CD14-positive monocyte (primary cell): ENCODE results near the gene BARHL1. TPM values are rescaled to one million over a fixed set of nuclear protein-coding genes. Genes with fewer than 3 reads are reported as not detected.

ENCODE experiments used
- DNase-seq, 3 donors: peaks; one replicate each; pipeline ENCODE4 v3.0.0-alpha.2; 2011 to 2022
- H2AFZ ChIP-seq: 2 replicates; pipeline ENCODE4 v1.6.0; 2012; ENCODE audit warnings: mild to moderate bottlenecking, low read depth, low read length, inconsistent platforms; ENCODE audit not compliant: insufficient read depth, poor library complexity, severe bottlenecking
- H3K27ac ChIP-seq, 2 donors: 1 replicate in 1 of 2; 2 replicates in 1 of 2; pipeline ENCODE4 v1.5.1; 2012 to 2013; ENCODE audit warnings: low read length in 2 of 2, control low read depth in 1 of 2, inconsistent platforms in 1 of 2, low read depth in 1 of 2, mild to moderate bottlenecking in 1 of 2
- H3K27me3 ChIP-seq, 2 donors: one replicate each; pipeline versions ENCODE4 v1.6.0 to v1.6.1; 2011 to 2013; ENCODE audit warnings: low read length in 2 of 2; ENCODE audit not compliant: control insufficient read depth in 2 of 2, insufficient read depth in 2 of 2
- H3K36me3 ChIP-seq, 2 donors: replicated peaks in 1 of 2; 1 replicate in 1 of 2; 2 replicates in 1 of 2; pipeline versions ENCODE4 v1.5.1 to v1.6.1; 2012 to 2013; ENCODE audit warnings: low read length in 2 of 2, control low read depth in 1 of 2, inconsistent platforms in 1 of 2, mild to moderate bottlenecking in 1 of 2; ENCODE audit not compliant: insufficient read depth in 2 of 2, control insufficient read depth in 1 of 2
- H3K4me1 ChIP-seq, 2 donors: 1 replicate in 1 of 2; 2 replicates in 1 of 2; pipeline versions ENCODE4 v1.5.1 to v1.6.1; 2012 to 2013; ENCODE audit warnings: low read length in 2 of 2, control low read depth in 1 of 2, inconsistent platforms in 1 of 2, mild to moderate bottlenecking in 1 of 2, moderate library complexity in 1 of 2; ENCODE audit not compliant: insufficient read depth in 2 of 2, control insufficient read depth in 1 of 2
- H3K4me2 ChIP-seq: replicated peaks from 2 replicates; pipeline ENCODE3; 2012; ENCODE audit warnings: low read length, moderate library complexity, mild to moderate bottlenecking; ENCODE audit not compliant: poor library complexity, severe bottlenecking; ENCODE audit errors: extremely low read depth
- H3K4me3 ChIP-seq, 3 experiments: fragments of 200-600 bp in 1 of 3; sonication (generic) in 1 of 3; replicated peaks in 1 of 3; 1 replicate in 2 of 3; 2 replicates in 1 of 3; pipeline ENCODE4 v1.5.1; 2011 to 2013; ENCODE audit warnings: low read length in 3 of 3, mild to moderate bottlenecking in 3 of 3, control low read depth in 2 of 3, low read depth in 2 of 3, inconsistent platforms in 1 of 3, moderate library complexity in 1 of 3
- H3K79me2 ChIP-seq: 2 replicates; pipeline ENCODE4 v1.6.0; 2012; ENCODE audit warnings: mild to moderate bottlenecking, control low read depth, inconsistent platforms, low read length, moderate library complexity; ENCODE audit not compliant: insufficient read depth
- H3K9ac ChIP-seq: 2 replicates; pipeline ENCODE4 v1.6.0; 2017; ENCODE audit warnings: low read length, mild to moderate bottlenecking; ENCODE audit not compliant: insufficient read depth, poor library complexity, severe bottlenecking
- H3K9me3 ChIP-seq, 2 donors: replicated peaks in 1 of 2; 1 replicate in 1 of 2; 2 replicates in 1 of 2; pipeline versions ENCODE4 v1.5.1 to v1.6.1; 2012 to 2013; ENCODE audit warnings: low read length in 2 of 2, control low read depth in 1 of 2; ENCODE audit not compliant: control insufficient read depth in 1 of 2, insufficient read depth in 1 of 2
- H4K20me1 ChIP-seq: 2 replicates; pipeline ENCODE4 v1.6.0; 2012; ENCODE audit warnings: mild to moderate bottlenecking, low read length, control low read depth, moderate library complexity; ENCODE audit not compliant: insufficient read depth
- H3K27ac Mint-ChIP-seq, 7 donors: one replicate each; pipeline ENCODE4 v1.8.0; 2020; ENCODE audit warnings: mild to moderate bottlenecking in 7 of 7, mixed read lengths in 7 of 7, moderate library complexity in 6 of 7, inconsistent platforms in 2 of 7
- H3K27me3 Mint-ChIP-seq, 3 donors: one replicate each; pipeline ENCODE4 v1.8.0; 2021 to 2022; ENCODE audit warnings: low read depth in 3 of 3, mild to moderate bottlenecking in 3 of 3, mixed read lengths in 3 of 3, moderate library complexity in 3 of 3, inconsistent platforms in 1 of 3
- H3K36me3 Mint-ChIP-seq, 2 donors: one replicate each; pipeline ENCODE4 v1.8.0; 2020; ENCODE audit warnings: mixed read lengths in 2 of 2, inconsistent platforms in 1 of 2, mild to moderate bottlenecking in 1 of 2
- H3K4me1 Mint-ChIP-seq: one replicate; pipeline ENCODE4 v1.8.0; 2020; ENCODE audit warnings: mild to moderate bottlenecking, mixed read lengths
- H3K4me3 Mint-ChIP-seq, 2 donors: one replicate each; pipeline ENCODE4 v1.8.0; 2020; ENCODE audit warnings: mild to moderate bottlenecking in 2 of 2, mixed read lengths in 2 of 2, moderate library complexity in 1 of 2
- H3K9me3 Mint-ChIP-seq, 7 donors: one replicate each; pipeline ENCODE4 v1.8.0; 2020 to 2022; ENCODE audit warnings: mixed read lengths in 7 of 7, mild to moderate bottlenecking in 6 of 7, moderate library complexity in 6 of 7, inconsistent platforms in 2 of 7
- WGBS: methylation state at CpG from one replicate; pipeline ENCODE4 v1.1.5; 2013; ENCODE audit warnings: missing lambda C conversion rate; ENCODE audit not compliant: insufficient coverage; 5-methylcytosine and 5-hydroxymethylcytosine counted together
- intact Hi-C, 2 donors: fragments of 100-400 bp; cut with micrococcal nuclease; formaldehyde crosslinking; loops; one replicate each; pipeline versions ENCODE4 v1.15.0 to v1.15.1; 2023
- polyA plus RNA-seq, 3 donors: library from polyadenylated mRNA; depleted of rRNA in 1 of 3; unstranded in 2 of 3; stranded (reverse) in 1 of 3; fragments of 300-500 nt in 2 of 3; fragments of >200 nt in 1 of 3; fragmentation: Illumina TruSeq in 2 of 3; gene quantifications; 1 replicate in 2 of 3; 2 replicates in 1 of 3; pipeline ENCODE4 v1.2.3, GENCODE V29; 2012 to 2021
- TF ChIP-seq, protein P1 (sequence below): fragments of 200-600 bp; IDR thresholded peaks from one replicate; pipeline ENCODE4 v1.8.0; 2022; ENCODE audit warnings: antibody characterized with exemption, mild to moderate bottlenecking

The BARHL1 gene
- polyA plus RNA-seq, 3 donors, result not detected

DNA sequence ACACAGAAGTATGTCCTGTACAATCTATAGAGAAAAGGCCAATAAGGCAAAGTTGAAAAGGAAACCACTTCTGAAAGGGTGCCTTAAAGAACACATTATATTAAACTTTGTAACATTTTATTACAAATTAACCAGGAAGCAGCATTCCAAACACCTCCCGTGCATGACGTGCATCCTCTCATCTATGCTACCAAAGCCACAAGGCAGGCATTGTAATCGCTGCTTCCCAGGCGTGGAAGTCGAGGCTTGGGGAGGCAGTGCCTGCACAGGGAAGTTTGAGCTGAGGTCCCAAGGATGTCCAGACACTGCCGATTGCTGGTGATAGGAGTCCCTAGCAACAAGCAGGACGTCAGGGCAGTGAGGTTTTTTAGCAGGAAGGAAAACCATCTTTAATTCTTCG is 44.3 kb upstream of the BARHL1 start:
- 85% methylated on average over 8 of the region's 8 CpGs for WGBS
- Histone ChIP-seq H3K4me2 (no peak overlapping the region), H3K27me3 (no peaks in the 10 kb centered on the region), H3K36me3 (no peaks in the 10 kb centered on the region), H3K4me3 (no peak overlapping the region), H4K20me1 (no peaks in the 10 kb centered on the region), H3K9me3 (peaks cover 0 to 3% of the 10 kb centered on the region in 2 donors), H3K4me1 (no peaks in the 10 kb centered on the region), H3K27ac (no peak overlapping the region), H2AFZ (no peak overlapping the region), H3K9ac (no peak overlapping the region), H3K79me2 (no peaks in the 10 kb centered on the region)
- H3K4me1 Mint-ChIP-seq, result no peaks in the 10 kb centered on the region
- no peak for DNase-seq
- no peak overlapping the region for H3K27ac Mint-ChIP-seq
- no peaks in the 10 kb centered on the region for H3K36me3 Mint-ChIP-seq
- H3K9me3 Mint-ChIP-seq, result peaks cover 0 to 21% (median 10%) of the 10 kb centered on the region in 7 donors
- H3K27me3 Mint-ChIP-seq, result peaks cover 2 to 19% (median 5%) of the 10 kb centered on the region in 3 donors
- intact Hi-C loops, result no loop called here
- H3K4me3 Mint-ChIP-seq, result no peak overlapping the region
- TF ChIP-seq, protein P1, sequence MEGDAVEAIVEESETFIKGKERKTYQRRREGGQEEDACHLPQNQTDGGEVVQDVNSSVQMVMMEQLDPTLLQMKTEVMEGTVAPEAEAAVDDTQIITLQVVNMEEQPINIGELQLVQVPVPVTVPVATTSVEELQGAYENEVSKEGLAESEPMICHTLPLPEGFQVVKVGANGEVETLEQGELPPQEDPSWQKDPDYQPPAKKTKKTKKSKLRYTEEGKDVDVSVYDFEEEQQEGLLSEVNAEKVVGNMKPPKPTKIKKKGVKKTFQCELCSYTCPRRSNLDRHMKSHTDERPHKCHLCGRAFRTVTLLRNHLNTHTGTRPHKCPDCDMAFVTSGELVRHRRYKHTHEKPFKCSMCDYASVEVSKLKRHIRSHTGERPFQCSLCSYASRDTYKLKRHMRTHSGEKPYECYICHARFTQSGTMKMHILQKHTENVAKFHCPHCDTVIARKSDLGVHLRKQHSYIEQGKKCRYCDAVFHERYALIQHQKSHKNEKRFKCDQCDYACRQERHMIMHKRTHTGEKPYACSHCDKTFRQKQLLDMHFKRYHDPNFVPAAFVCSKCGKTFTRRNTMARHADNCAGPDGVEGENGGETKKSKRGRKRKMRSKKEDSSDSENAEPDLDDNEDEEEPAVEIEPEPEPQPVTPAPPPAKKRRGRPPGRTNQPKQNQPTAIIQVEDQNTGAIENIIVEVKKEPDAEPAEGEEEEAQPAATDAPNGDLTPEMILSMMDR, result no peak

- Histone ChIP-seq H3K79me2 (no peaks in the 10 kb centered on the region), H3K4me1 (no peaks in the 10 kb centered on the region), H4K20me1 (no peaks in the 10 kb centered on the region), H3K27ac (no peak overlapping the region), H3K9me3 (peaks cover 0 to 3% of the 10 kb centered on the region in 2 donors), H2AFZ (no peak overlapping the region), H3K27me3 (no peaks in the 10 kb centered on the region), H3K4me2 (no peak overlapping the region), H3K9ac (no peak overlapping the region), H3K36me3 (no peaks in the 10 kb centered on the region), H3K4me3 (no peak overlapping the region)
- Mint-ChIP-seq H3K4me1 (no peaks in the 10 kb centered on the region), H3K9me3 (peaks cover 0 to 13% (median 9%) of the 10 kb centered on the region in 7 donors), H3K27ac (no peak overlapping the region), H3K36me3 (no peaks in the 10 kb centered on the region), H3K4me3 (no peak overlapping the region), H3K27me3 (peaks cover 4 to 16% (median 6%) of the 10 kb centered on the region in 3 donors)
- TF ChIP-seq, protein P1, result no peak
- WGBS, result 91% methylated on average over 7 of the region's 7 CpGs
- intact Hi-C loops, result no loop called here
- no peak for DNase-seq
Measured at GRCh38 chr9:132539096-132539495, 43.3 kb upstream of the BARHL1 start.
